Activated CD8-positive, alpha-beta memory T cell treated with anti-CD3 and anti-CD28 coated beads for 4 hours (primary cell): ENCODE measurements around the gene CHKB.
"Not testable (repeated sequence)": the region's sequence is repeated elsewhere in the genome, so short reads cannot be mapped to it uniquely, and the experiment has no call there.

ENCODE experiments used
- DNase-seq, 2 donors: peaks; one replicate each; pipeline ENCODE4 v3.0.0-alpha.2; 2020; ENCODE audit warnings: low read depth in 2 of 2

Gene CHKB

GRCh38 chr22:50612168-50612527 lies 29.5 kb upstream of the CHKB start:
- no peak for DNase-seq

GRCh38 chr22:50611341-50612060 lies 28.9 kb upstream of the CHKB start:
- no peak for DNase-seq

- no peak for DNase-seq
Observed at GRCh38 chr22:50610581-50610980, 27.9 kb upstream of the CHKB start.

- DNase-seq, result no peak
Observed at GRCh38 chr22:50610041-50610451, 27.4 kb upstream of the CHKB start.

- DNase-seq, result no peak
Observed at GRCh38 chr22:50609599-50609998, 26.9 kb upstream of the CHKB start.

- no peak for DNase-seq
Observed at GRCh38 chr22:50608996-50609395, 26.3 kb upstream of the CHKB start.

- DNase-seq, result not testable (repeated sequence)
Observed at GRCh38 chr22:50608058-50608840, 25.6 kb upstream of the CHKB start.

- DNase-seq, result no peak
Observed at GRCh38 chr22:50607659-50608020, 25.0 kb upstream of the CHKB start.

GRCh38 chr22:50606946-50607658 lies 24.5 kb upstream of the CHKB start:
- DNase-seq, result no peak

- no peak for DNase-seq
Observed at GRCh38 chr22:50606165-50606945, 23.7 kb upstream of the CHKB start.

GRCh38 chr22:50605613-50606074 lies 23.0 kb upstream of the CHKB start:
- no peak for DNase-seq

GRCh38 chr22:50605002-50605612 lies 22.5 kb upstream of the CHKB start:
- no peak for DNase-seq

GRCh38 chr22:50604256-50605001 lies 21.8 kb upstream of the CHKB start:
- no peak for DNase-seq

- no peak for DNase-seq
Observed at GRCh38 chr22:50603511-50604255, 21.0 kb upstream of the CHKB start.

- DNase-seq, result no peak
Observed at GRCh38 chr22:50602338-50602700, 19.7 kb upstream of the CHKB start.

- DNase-seq, result no peak
Observed at GRCh38 chr22:50601669-50602337, 19.2 kb upstream of the CHKB start.

- no peak for DNase-seq
Observed at GRCh38 chr22:50600967-50601668, 18.5 kb upstream of the CHKB start.

- DNase-seq, result no peak
Observed at GRCh38 chr22:50600538-50600937, 17.9 kb upstream of the CHKB start, which contains the start of gene MAPK8IP2. MAPK8IP2 (plus strand) TSS chr22:50600793; CDS start chr22:50600819, 26 bp downstream.
